GM23338 (cell line): Measurements from ENCODE around the gene ABCC10. TPM values are rescaled to one million over a fixed set of nuclear protein-coding genes. Genes with fewer than 3 reads are reported as not detected.

Experiments
- ATAC-seq: fragments of 200-7000 bp; cut with Tn5 transposase; 3 replicates; pipeline ENCODE4 v1.9.1; 2020
- DNase-seq: peaks from one replicate; pipeline ENCODE4 v3.0.0-alpha.2; 2015; ENCODE audit warnings: low spot score
- H2AFZ ChIP-seq: fragments of 200-600 bp; sonication (generic); 2 replicates; pipeline ENCODE4 v1.8.0; 2016; ENCODE audit warnings: antibody characterized with exemption, mild to moderate bottlenecking, moderate library complexity
- H3F3A ChIP-seq: fragments of 200-600 bp; sonication (generic); replicated peaks from 2 replicates; pipeline ENCODE4 v1.8.0; 2017; ENCODE audit warnings: antibody characterized with exemption, mixed run types, low read depth
- H3K27ac ChIP-seq: fragments of 200-600 bp; sonication (generic); 2 replicates; pipeline ENCODE4 v1.6.1; 2016; ENCODE audit warnings: low read depth
- H3K27me3 ChIP-seq: fragments of 200-600 bp; sonication (generic); 2 replicates; pipeline ENCODE4 v1.8.0; 2016; ENCODE audit warnings: mild to moderate bottlenecking, mixed run types, moderate library complexity; ENCODE audit not compliant: insufficient read depth
- H3K36me3 ChIP-seq: fragments of 200-600 bp; sonication (generic); 2 replicates; pipeline ENCODE4 v1.8.0; 2016; ENCODE audit warnings: mild to moderate bottlenecking; ENCODE audit not compliant: insufficient read depth
- H3K4me1 ChIP-seq: fragments of 200-600 bp; sonication (generic); 2 replicates; pipeline ENCODE4 v1.8.0; 2016; ENCODE audit warnings: mild to moderate bottlenecking, moderate library complexity; ENCODE audit not compliant: insufficient read depth
- H3K4me2 ChIP-seq: fragments of 200-600 bp; sonication (generic); 2 replicates; pipeline ENCODE4 v1.7.1; 2017; ENCODE audit warnings: mixed run types
- H3K4me3 ChIP-seq: fragments of 200-600 bp; sonication (generic); 2 replicates; pipeline ENCODE4 v1.6.1; 2016; ENCODE audit warnings: mixed run types
- H3K79me2 ChIP-seq: fragments of 200-600 bp; sonication (generic); replicated peaks from 2 replicates; pipeline ENCODE4 v1.8.0; 2017; ENCODE audit warnings: mild to moderate bottlenecking; ENCODE audit not compliant: insufficient read depth
- H3K9me2 ChIP-seq: fragments of 200-600 bp; sonication (generic); 2 replicates; pipeline ENCODE4 v1.8.0; 2017; ENCODE audit not compliant: insufficient read depth
- H4K20me1 ChIP-seq: fragments of 200-600 bp; sonication (generic); replicated peaks from 2 replicates; pipeline ENCODE4 v1.8.0; 2017; ENCODE audit warnings: mild to moderate bottlenecking; ENCODE audit not compliant: insufficient read depth
- H3K27ac Mint-ChIP-seq: 2 replicates; pipeline ENCODE4 v1.8.0; 2020; ENCODE audit warnings: inconsistent platforms, mild to moderate bottlenecking, moderate library complexity, mixed read lengths
- H3K27me3 Mint-ChIP-seq: 3 replicates; pipeline ENCODE4 v1.8.0; 2022; ENCODE audit warnings: low read depth, mild to moderate bottlenecking, moderate library complexity, mixed read lengths, inconsistent platforms; ENCODE audit not compliant: insufficient read depth, poor library complexity
- H3K36me3 Mint-ChIP-seq: 3 replicates; pipeline ENCODE4 v1.8.0; 2021; ENCODE audit warnings: low read depth, mild to moderate bottlenecking, inconsistent platforms, moderate library complexity, mixed read lengths
- H3K4me1 Mint-ChIP-seq: 3 replicates; pipeline ENCODE4 v1.8.0; 2020; ENCODE audit warnings: mild to moderate bottlenecking, inconsistent platforms, mixed read lengths
- H3K4me3 Mint-ChIP-seq: 3 replicates; pipeline ENCODE4 v1.8.0; 2021; ENCODE audit warnings: moderate library complexity, mild to moderate bottlenecking, inconsistent platforms, mixed read lengths
- H3K9me3 Mint-ChIP-seq: 3 replicates; pipeline ENCODE4 v1.8.0; 2020; ENCODE audit warnings: moderate library complexity, mild to moderate bottlenecking, inconsistent platforms, mixed read lengths
- CREB1 ChIP-seq: fragments of 250-450 bp; sonication (Bioruptor Pico); IDR thresholded peaks from 2 replicates; pipeline ENCODE4 v1.5.0; 2020; ENCODE audit warnings: low read depth, mild to moderate bottlenecking, moderate library complexity
- ETS1 ChIP-seq: IDR thresholded peaks from 2 replicates; pipeline ENCODE4 v1.6.1; 2016; ENCODE audit warnings: antibody characterized with exemption
- EZH2 ChIP-seq: fragments of 200-600 bp; sonication (generic); IDR thresholded peaks from one replicate; pipeline ENCODE4 v1.8.0; 2017; ENCODE audit warnings: antibody characterized with exemption, mild to moderate bottlenecking, low read depth; ENCODE audit not compliant: unreplicated experiment
- EZH2phosphoT487 ChIP-seq: fragments of 200-600 bp; sonication (generic); IDR thresholded peaks from one replicate; pipeline ENCODE4 v1.8.1; 2018; ENCODE audit warnings: antibody characterized with exemption; ENCODE audit not compliant: unreplicated experiment
- JUNB ChIP-seq: IDR thresholded peaks from one replicate; pipeline ENCODE4 v1.6.1; 2016; ENCODE audit warnings: antibody characterized with exemption; ENCODE audit not compliant: unreplicated experiment
- NANOG ChIP-seq: IDR thresholded peaks from 2 replicates; pipeline ENCODE4 v1.6.1; 2016; ENCODE audit warnings: antibody characterized with exemption, borderline replicate concordance
- POLR2AphosphoS5 ChIP-seq: IDR thresholded peaks from 2 replicates; pipeline ENCODE4 v1.6.1; 2016; ENCODE audit warnings: antibody characterized with exemption, low read depth
- REST ChIP-seq: IDR thresholded peaks from one replicate; pipeline ENCODE4 v1.6.1; 2018; ENCODE audit warnings: antibody characterized with exemption; ENCODE audit not compliant: unreplicated experiment
- STAT1 ChIP-seq: IDR thresholded peaks from one replicate; pipeline ENCODE4 v1.6.1; 2016; ENCODE audit warnings: antibody characterized with exemption; ENCODE audit not compliant: unreplicated experiment
- ZNF114 ChIP-seq: fragments of 250-450 bp; sonication (Bioruptor Pico); IDR thresholded peaks from 2 replicates; pipeline ENCODE4 v1.5.0; 2020; ENCODE audit warnings: mild to moderate bottlenecking, moderate library complexity
- ZNF331 ChIP-seq: fragments of 250-450 bp; sonication (Bioruptor Pico); IDR thresholded peaks from 2 replicates; pipeline ENCODE4 v1.5.0; 2020; ENCODE audit warnings: low read depth, mild to moderate bottlenecking, moderate library complexity
- ZNF462 ChIP-seq: fragments of 250-450 bp; sonication (Bioruptor Pico); IDR thresholded peaks from 2 replicates; pipeline ENCODE4 v1.5.0; 2020; ENCODE audit warnings: mild to moderate bottlenecking, moderate library complexity
- polyA plus RNA-seq: library from polyadenylated mRNA; unstranded; fragments of >200 nt; fragmentation: Nextera tagmentation; extraction: Ambion mirVana; gene quantifications from 2 replicates; pipeline ENCODE4 v1.2.1, GENCODE V29; 2016
- total RNA-seq: library from RNA; depleted of rRNA; stranded (reverse); fragments of >200 nt; shearing (Covaris generic); gene quantifications from 2 replicates; pipeline ENCODE4 v1.2.3, GENCODE V29; 2014

Gene ABCC10
- total and polyA plus RNA-seq, 2 experiments from 2014 or later: 16.9 to 17.5 TPM

GRCh38 chr6:43432009-43432945 is 4.9 kb downstream of the ABCC10 start:
- Histone ChIP-seq H3K4me2 (no peak overlapping the region), H3K27me3 (no peaks in the 10 kb centered on the region), H2AFZ (no peak overlapping the region), H3K4me1 (peaks cover 10% of the 10 kb centered on the region), H3K36me3 (no peaks in the 10 kb centered on the region), H3K4me3 (no peak overlapping the region), H4K20me1 (no peaks in the 10 kb centered on the region), H3K27ac (no peak overlapping the region), H3K9me2 (no peaks in the 10 kb centered on the region), H3K79me2 (peaks cover 15% of the 10 kb centered on the region), H3F3A (peaks cover 4% of the 10 kb centered on the region; the same call in 1 of the 2 replicates)
- Mint-ChIP-seq H3K4me3 (no peak overlapping the region; the same call in 2 of the 3 replicates), H3K27me3 (peaks cover 6% of the 10 kb centered on the region), H3K27ac (no peak overlapping the region), H3K4me1 (peaks cover 13% of the 10 kb centered on the region), H3K36me3 (peaks cover 3% of the 10 kb centered on the region; the same call in 1 of the 3 replicates), H3K9me3 (no peaks in the 10 kb centered on the region)
- DNase-seq (no peak), ATAC-seq (no peak)
- TF ChIP-seq POLR2AphosphoS5 (no peak), EZH2phosphoT487 (no peak), ETS1 (no peak), ZNF114 (no peak), ZNF331 (no peak), NANOG (no peak), STAT1 (no peak), REST (no peak), CREB1 (CRISPR knock-in tag) (no peak), EZH2 (no peak), JUNB (no peak), ZNF462 (no peak)
